Fibroblast of peridontal ligament (primary cell): ENCODE data around the gene METTL23.

Source experiments
- DNase-seq: peaks from one replicate; pipeline ENCODE4 v3.0.0-alpha.2; 2010; ENCODE audit errors: extremely low read depth

The METTL23 gene

DNA sequence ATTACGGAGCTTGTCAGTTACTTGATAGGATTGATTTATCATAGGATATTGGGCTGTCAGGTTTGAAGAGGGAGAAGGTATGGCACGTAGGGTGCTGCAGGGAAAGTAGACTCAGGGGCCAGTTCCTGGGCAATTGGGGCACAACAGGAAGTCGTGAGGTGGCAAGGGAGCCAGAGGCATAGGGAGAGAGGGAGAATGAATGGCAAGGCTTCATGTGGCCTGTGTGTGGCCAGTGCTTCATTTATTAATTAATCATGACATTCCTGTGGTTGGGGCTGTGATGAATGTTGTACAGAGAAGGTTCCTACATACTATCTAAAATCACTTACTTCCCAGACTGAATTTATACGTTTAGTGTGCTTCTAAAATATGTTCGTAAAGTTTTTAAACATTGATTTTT, 30.6 kb downstream of the METTL23 start:
- no peak for DNase-seq

DNA sequence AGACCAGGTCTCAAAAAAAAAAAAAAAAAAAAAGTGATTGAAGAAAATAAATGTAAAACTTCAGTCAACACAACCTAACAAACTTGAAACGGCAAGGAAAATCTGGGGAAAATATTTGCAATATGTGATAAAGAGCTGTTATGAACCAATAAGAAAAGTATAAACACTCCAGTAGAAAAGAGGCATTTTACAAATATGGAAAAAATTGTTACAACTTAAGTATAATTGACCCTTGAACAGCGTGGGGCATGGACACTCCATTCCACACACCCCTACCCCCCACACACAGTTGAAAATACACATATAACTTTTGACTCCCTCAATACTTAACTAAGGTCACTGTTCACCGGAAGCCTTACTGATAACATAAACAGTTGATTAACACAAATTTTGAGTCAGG, 31.9 kb downstream of the METTL23 start:
- DNase-seq = no peak

DNA sequence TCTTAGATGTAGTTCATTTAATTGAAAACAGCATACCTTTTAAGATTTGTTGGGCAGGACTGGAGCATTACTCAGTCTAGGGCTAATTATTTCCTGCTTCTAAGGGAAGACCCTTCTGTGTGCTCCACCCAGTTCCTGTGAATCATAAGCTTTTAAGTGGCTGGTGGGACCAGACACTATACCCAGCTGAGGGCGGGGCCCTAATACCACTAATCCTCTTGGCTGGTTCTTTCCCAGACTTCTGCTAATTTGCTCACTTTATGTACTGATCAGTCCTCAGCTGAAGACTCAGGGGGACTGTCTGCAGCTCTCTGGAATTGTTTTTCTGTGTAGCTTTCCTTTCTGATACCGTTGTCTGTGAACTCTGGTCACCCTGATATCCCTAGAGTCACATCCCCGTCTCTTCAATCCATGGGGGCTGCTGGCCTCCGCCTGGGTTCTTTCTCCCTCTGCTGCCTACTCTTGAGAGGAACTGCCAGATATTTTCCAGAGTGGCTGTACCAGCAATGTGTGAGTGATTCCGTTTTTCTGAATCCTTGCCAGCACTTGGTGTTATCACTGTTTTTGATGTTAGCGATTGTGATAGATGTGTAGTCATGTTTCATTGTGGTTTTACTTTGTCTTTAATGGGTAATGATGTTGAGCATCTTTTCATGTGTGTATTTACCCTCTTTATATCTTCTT, 46.3 kb downstream of the METTL23 start:
- DNase-seq = peak; percentile 62

DNA sequence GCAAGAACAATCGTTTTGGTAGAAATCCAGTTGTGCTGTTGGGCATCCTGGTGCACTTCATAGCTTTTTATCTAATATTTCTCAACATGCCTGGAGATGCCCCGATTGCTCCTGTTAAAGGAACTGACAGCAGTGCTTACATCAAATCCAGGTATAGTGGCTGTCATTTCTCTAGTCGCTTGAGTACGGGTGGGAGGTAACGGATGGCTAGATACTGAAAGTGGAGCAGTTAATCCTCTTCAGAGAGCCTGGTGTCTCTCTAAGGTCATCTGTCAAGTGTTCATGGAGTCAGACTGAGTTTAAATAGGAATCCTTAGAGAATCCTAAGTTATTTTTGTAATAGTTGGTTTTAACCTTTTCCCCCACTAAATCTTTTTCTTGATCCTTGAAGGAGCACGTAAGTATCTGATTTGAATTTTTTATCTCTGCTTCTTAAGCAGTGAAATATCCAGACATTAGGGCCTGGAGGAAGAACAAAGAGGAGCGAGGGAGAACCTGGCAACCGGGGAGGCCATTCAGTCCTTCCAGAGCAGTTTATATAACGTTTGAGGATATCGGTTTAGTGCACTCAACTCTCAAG, 48.5 kb downstream of the METTL23 start:
- no peak for DNase-seq

DNA sequence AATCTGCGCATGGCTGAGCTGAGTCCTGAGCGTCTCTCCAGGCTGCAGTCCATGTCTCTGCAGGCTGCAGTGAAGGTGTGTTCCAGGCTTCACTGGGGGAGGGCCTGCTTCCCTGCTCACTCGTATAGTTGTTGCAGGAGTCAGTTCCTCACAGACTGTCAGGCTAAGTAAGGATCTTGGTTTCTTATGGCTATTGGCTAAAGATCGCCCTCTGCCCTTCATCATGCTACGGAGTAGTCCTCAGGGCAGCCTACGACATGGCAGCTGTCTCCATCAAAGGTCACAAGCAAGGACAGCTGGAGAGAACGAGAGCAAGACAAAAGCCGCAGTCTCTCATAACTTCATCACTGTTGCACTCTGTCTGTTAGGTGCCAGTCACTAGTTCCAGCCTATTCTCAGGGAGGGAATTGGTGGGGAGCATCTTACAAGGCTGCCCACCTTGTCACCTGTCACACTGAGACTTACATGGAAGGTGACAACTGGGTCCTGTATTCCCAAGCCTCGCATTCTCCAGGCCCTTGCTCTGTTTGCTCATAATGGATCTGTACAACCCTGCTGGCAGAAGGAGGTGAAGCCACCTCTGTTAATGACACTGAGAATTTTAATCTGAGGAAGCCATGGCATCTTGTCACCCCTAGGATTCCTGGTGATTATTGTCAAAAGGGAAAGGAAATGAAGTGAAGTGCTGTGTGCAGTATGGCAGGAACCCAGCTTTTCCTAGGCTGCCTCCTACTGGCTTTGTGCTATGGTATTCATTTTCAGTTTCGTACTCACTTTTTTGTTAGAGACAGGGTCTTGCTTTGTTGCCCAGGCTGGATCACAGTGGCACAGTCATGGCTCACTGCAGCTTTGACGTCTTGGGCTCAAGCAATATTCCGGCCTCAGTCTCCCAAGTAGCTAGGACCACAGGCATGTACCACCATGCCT, 54.7 kb downstream of the METTL23 start:
- DNase-seq = no peak

DNA sequence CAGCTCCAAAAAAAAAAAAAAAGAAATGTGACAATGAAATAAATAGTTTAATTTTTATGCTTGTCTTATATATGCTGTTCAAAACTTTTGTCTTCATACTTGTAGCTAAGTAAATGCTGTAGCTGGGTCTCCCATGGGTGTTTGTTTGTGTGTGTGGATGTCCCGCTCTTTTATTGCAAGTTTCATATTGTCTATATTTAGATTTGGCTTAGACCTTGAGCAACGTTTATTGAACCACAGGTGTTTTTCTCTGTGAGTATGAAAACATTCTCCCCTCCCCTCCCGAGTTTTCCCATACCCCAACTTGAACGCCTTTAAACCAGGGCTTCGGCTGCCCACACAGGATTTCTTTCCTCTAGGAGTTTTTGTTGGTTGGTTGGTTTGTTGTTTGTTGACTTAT, 56.5 kb downstream of the METTL23 start:
- DNase-seq = no peak
